GM18511 (cell line): Measurements from ENCODE around the gene TIAL1.
"Not testable (repeated sequence)": the region's sequence is repeated elsewhere in the genome, so short reads cannot be mapped to it uniquely, and the experiment has no call there.

Source experiments
- ATAC-seq: cut with Tn5 transposase; IDR thresholded peaks from one replicate; pipeline ENCODE4 v1.9.1; 2021; ENCODE audit warnings: mild to moderate bottlenecking, moderate library complexity; ENCODE audit not compliant: unreplicated experiment

TIAL1 gene, protein sequence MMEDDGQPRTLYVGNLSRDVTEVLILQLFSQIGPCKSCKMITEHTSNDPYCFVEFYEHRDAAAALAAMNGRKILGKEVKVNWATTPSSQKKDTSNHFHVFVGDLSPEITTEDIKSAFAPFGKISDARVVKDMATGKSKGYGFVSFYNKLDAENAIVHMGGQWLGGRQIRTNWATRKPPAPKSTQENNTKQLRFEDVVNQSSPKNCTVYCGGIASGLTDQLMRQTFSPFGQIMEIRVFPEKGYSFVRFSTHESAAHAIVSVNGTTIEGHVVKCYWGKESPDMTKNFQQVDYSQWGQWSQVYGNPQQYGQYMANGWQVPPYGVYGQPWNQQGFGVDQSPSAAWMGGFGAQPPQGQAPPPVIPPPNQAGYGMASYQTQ

DNA sequence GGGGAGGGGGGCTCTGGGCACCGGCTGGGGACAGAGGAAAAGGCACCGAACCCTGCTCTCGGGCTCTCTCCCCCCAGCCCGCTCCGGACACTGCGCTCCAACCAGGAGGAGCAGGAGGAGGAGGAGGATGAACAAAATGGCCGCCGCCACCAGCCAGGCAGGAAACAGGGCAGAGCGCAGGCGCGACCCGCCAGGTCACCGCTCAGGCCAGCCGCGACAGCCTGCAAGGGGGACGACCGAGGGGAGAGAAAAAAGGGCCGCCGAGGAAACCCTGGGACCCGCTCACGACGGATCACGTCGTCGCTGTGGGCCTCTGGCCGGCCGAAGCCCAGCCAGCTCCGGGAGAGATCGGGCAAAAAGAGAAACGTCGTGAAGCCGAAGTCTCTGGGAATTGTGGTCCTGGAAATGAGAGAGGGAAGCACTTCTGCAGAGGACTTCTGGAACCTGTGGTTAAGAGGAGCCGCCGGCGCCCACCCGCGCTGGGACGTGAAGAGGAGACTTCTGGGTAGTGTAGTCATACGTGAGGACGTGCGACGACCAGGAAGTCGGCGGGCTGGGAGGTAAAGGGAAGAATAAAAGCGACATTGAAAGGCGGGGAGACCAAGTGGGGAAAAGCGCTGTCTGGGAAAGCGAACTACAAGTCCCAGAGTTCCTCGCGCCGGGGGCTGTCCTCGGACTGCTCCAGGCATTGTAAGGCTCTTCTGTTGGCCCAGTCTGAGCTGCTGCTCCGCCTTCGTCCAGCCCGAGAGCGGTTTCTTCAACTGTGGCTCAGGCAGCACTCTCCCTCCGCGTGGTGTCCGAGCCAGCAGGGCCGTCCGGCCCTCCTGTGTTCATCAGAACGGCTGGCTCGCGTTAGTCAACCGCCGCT is at the start of gene TIAL1:
Gene TIAL1, minus strand, starts transcription at position 428 of the 868 bp plus-strand sequence. CDS start 499 bp downstream, outside the sequence.
- ATAC-seq, result peak; percentile 85

DNA sequence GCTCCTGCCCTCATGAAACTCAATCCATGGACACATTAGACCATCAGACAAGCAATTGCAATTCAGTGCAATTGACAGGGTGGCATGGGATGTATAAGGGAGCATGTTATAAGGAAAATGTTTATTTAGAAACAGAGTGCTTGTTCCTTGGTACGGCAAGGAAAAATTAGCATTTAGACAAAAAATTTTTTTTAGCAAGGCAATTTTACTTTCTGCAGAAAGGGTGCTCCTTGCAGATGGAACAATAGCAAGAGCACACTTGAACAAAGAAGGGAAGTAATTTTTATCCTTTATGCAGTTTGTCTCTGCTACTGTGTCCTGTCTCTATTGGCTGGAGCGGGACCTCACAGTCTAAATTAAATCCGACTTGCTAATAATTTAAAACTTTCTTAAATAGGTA is 48.2 kb upstream of the TIAL1 start:
- no peak for ATAC-seq

DNA sequence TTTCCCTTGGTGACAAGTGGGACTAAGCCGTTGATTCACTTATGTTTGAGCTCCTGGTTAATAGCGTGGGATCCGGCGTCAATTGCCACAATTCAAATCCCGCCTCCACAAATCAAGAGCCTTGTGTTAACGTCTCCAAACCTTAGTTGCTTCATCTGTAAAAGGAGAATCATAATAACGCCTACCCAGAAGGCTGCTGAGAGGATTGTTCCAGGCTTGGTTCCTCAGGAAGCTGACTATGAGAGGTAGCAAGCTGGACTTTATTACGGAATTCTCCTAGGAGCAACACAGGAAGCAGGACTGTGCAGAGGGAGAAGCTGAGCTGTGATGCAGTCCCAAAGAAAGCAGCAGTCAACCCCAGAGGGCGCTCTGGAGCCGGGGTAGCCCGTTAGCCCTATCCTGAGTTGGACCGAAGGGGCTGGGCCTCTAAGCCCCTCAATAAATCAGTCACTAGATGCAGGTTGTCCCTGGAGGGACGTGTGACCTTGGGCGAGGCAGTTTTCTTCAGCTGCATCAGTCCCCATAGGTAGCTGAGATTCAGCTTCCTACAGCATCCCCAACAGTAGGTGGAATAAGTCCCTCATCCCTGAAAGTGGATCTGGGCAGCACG is 47.5 kb upstream of the TIAL1 start:
- no peak for ATAC-seq

DNA sequence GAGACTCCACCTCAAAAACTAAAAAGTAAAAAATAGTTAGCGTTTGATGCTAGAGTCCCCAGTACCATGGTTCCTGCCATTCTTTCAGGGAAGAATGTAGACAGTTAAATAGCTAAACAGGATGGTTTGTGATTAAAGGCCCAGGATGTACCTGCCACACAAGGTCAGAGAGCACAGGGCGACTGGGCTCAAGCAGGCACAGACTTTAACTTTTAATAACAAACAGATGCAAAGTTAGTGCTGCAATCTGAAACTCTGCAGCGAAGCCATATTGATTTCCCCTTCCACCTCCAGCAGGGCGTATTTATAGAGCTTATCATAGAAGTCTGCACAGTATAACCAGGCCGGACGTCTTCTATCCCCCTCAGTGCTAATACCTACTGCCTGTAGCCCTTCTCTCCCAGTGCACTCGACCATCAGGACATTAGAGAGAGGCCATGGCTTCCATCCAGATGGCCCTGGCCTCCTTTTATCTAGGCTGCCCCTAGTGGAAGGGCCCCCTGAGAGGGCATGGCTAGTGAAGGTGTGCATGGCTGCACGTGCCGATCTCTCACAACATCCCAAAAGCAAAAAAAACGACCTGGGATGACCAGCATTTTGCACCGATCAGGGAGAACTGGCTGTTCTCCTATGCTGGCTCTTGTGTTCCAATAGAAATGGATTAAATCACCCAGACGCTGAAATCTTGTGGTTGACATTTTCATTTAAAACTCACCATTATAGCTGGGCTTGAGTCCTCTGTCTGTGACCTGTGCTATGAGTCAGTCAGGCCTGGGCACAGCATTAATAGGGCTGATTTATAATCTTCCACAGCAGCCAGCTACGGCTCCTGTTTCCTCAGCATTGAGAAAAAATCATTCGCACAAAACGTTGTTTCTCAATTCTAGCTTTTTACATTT is 46.8 kb upstream of the TIAL1 start:
- no peak for ATAC-seq

DNA sequence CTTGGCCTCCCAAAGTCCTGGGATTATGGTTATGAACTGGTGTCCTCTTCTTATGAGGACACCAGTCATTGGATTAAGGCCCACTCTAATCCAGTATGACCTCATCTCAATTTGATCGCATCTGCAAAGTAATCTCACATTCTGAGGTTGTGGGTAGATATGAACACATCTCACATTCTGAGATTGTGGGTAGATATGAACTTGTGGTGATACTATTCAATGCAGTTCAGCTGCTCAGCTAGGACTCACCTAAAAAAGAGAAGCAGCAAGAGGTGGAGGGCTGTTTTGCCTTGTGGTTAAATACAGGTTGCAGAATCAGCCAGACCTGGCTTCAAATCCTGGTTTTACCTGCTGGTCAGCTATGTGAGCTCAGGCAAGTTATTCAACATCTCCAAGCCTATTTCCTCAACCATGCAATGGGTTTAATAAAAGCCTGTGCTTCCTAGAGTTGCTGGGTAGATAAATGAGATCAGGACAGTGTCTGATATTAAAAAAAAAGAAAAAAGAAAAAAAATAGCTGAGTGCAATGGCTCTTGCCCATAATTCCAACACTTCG is 45.9 kb upstream of the TIAL1 start:
- no peak for ATAC-seq

DNA sequence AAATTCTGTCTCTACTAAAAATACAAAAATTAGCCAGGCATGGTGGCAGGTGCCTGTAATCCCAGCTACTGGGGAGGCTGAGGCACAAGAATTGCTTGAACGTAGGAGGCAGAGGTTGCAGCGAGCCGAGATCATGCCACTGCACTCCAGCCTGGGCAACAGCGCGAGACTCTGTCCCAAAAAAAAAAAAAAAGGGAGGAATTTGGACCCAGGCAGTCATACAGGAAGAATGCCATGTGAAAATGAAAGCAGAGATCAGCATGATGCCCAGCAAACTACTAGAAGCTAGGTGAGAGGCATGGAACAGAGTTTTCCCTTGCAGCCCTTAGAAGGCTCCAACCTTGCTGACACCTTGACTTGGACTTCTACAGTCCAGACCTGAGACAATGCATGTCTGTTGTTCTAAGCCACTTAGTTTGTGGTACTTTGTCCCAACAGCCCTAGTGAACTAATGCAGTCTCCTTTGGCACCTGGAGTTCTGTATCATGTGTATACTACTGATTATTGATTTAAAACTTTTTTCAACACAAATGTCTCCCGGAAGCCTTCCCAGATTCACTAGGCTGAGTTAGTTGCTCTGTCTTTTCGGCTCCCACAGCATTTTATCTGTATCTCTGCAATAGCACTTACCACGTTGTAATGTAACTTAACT is 44.2 kb upstream of the TIAL1 start:
- ATAC-seq, result no peak

DNA sequence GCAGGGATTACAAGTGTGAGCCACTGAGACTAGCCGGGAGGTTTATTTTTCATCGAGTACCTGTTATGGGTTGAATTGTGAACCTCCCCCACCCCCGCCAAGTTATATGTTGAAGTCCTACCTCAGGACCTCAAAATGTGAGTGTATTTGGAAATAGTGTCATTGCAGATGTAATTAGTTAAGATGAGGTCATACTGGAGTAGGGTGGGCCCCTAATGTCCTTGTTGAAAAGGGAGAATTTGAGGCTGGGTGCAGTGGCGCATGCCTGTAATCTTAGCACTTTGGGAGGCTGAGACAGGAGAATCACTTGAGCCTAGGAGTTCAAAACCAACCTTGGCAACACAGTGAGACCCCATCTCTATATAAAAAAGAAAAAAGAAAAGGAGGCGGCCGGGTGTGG is 43.6 kb upstream of the TIAL1 start:
- no peak for ATAC-seq

DNA sequence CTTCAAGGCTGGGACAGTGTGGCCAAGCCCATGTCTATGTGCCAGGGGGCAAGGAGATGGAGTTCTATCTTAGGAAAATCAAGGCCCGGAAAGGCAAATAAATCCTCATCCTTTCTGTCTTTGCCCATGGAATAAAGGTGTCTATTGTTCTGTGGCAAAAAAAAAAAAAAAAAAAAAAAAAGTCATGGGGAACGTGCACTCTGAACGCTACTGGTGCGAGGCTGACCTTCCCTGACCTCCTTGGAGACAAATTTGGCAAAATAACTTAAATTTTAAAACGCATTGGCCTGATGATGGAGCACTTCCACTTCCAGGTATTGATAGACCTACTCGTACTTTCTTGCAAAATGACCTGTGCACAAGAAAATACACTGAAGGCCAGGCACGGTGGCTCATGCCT is 42.2 kb upstream of the TIAL1 start:
- ATAC-seq, result no peak

DNA sequence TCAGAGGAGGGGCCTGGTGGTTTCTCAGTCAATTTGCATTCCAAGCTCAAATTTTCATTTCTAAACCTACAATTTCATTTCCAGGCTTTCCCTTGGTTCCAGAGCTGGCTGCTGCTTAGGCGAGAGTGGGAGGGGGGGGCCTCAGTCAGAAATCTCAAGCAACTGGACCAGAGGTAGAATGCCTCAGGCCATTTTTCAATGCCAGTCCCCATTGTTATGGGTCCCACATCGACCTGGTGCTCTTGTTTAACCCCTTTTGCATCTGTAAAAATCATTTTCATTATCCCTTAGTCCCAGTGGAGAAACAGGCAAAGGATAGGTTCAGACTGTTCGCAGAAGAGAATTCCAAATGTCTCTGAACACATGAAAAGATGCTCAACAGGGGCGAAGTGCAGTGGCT is 40.9 kb upstream of the TIAL1 start:
- ATAC-seq, result no peak

DNA sequence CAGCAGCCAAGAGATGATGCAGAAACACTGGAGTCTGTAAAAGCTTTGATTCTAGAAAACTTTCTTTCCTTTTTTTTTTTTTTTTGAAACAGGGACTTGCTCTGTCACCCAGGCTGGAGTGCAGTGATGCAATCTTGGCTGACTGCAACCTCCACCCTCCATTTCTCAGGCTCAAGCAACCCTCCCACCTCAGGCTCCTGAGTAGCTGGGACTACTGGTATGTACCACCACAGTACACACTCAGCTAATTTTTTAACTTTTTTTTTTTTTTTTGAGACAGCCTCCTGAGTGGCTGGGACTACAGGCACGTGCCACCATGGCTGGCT is 37.4 kb upstream of the TIAL1 start:
- ATAC-seq, result no peak

DNA sequence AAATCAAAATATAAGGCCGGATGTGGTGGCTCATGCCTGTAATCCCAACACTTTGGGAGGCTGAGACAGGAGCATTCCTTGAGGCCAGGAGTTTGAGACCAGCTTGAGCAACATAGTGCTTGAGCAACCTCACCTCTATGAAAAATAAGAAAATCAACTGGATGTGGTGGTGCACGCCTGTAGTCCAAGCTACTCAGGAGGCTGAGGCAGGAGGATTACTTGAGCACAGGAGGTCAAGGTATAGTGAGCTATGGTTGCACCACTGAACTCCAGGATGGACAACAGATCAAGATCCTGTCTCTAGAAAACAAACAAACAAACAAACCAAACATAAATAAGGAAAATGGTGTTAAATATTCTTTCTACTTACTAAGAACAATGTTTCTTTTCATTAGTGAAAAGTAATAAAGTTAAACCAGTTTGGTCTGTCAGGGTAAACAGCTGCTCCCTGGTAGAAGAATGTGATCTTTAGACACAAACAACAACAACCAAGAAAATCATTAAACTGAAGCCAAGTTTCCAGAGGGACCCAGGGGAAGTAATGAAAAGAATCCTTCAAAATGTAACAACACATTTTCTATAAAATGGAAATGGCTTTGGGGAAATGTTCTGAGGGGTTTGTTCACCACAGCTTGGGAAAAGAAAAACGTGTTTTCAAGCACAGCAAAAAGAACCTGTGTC is 36.9 kb upstream of the TIAL1 start:
- no peak for ATAC-seq

DNA sequence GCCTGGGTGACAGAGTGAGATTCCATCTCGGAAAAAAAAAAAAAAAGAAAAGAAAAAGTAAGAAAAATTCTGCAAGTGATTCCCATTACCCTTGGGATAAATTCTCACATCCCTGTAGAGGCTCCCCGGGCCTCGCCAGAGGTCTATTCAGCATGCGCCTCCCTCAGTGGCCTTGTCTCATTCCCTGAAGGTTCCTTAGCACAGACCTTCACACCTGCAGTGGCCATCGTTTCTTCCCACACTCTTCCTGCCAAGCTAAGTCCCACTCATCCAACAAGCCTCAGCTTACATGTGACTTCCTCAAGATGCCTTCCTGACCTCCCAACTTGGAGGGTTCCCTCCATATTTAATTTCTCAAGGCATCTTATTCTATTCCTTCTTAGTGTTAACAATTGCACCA is 33.5 kb upstream of the TIAL1 start:
- no peak for ATAC-seq

DNA sequence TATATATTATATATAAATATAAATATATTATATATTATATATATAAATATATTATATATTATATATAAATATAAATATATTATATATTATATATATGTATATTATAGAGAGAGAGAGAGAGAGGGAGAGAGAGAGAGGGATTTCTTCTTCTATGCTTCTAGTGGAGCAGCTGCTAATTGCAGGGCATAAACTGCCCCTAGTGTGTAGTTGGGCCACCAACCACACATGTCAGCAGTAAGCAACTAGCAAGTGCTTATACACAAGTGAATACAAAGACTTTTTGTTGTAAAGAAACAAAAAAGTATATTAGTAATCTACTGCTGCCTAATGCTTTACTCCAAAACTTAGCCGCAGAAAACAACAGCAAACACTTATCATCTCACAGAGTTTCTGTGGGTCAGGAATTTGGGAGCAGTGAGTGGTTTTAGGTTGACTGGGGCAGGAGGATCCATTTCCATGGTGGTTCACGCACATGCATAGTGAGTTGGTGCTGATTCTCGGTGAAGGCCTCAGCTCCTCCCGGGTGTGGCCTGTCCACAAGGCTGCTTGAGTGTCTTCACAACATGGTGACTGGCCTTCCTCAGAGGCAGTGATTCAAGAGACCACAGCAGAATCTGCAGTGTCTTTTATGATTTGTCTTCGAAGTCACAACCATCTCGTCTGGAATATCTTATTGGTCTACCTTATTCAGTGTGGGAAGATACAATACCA is 29.0 kb upstream of the TIAL1 start:
- no peak for ATAC-seq

DNA sequence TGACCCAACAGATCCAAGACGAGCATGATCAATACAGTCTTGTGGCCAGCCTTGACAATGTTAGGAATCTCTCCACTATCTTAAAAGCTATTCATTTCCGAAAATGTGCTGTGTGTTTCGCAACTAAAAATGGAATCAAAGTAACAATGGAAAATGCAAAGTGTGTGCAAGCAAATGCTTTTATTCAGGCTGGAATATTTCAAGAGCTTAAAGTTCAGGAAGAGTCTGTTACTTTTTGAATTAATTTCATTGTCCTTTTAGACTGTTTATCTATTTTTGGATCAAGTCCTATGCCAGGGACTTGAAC is 24.3 kb upstream of the TIAL1 start:
- no peak for ATAC-seq

DNA sequence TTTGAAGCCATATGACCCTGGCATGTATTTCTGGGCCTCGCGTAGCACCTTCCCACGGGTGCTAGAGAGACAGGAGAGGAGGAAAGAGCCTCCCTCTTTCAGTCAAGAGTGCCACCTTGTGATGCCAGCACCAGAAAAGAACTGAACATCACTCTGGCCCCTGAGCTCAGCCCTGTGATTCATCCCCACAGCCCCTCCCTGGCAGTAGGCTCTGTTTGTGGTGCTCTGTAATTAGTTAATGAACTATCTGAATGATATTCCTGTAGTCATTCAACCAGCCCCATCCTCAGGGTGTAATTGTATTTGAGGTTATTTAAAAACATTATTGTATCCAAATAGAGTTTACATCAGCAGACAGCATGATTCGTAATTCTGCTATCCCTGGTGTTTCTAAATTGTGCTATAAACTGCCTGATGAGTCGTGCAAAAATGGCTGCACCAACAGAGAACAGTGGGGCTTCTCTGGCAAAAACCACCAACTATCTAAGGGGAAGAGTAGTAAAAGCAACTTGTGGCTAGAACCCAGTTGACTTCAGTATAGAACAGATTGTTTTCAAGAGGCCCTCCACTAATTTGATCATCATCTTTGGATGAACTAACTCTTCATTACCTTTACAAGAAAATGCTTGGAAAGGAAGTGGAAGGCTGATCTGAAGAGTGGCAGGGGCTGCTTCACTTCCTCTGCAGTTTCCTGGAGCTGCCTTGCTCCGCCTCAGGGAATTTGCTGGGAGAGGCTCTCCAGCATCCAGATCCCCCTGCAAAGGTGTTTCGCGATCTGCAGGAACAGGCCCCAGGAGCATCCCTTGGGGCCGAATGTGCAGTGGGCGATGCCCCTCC is 23.7 kb upstream of the TIAL1 start:
- ATAC-seq, result no peak

DNA sequence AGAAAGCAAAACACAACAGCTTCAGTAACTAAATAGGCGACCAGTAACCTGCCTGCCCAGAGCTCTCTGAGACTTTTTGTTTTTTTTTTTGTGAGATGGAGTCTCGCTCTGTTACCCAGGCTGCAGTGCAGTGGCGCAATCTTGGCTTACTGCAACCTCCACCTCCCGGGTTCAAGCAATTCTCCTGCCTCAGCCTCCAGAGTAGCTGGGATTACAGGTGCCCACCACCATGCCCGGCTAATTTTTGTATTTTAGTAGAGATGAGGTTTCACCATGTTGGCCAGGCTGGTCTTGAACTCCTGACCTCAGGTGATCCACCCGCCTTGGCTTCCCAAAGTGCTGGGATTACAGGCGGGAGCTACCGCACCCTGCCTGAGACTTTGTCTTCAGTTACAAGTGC is 23.0 kb upstream of the TIAL1 start:
- not testable (repeated sequence) for ATAC-seq

DNA sequence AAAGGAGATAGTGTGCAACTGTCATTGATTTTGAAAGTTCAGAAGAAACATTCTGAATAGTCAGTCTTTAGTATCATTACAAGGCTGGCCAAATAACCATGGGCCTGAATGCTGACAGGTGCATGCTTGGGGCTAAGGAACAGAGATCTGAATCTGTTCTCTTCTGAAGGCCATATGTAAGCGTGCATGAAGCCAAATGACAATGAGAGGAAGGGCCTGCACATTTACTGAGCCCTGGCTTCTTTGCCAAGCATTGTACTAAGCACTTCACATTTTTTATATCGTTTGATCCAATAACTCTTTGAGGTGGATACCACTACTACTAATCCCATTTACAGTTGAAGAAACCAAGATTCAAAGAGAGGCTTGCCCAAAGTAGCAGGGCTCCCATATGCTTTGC is 22.5 kb upstream of the TIAL1 start:
- no peak for ATAC-seq

DNA sequence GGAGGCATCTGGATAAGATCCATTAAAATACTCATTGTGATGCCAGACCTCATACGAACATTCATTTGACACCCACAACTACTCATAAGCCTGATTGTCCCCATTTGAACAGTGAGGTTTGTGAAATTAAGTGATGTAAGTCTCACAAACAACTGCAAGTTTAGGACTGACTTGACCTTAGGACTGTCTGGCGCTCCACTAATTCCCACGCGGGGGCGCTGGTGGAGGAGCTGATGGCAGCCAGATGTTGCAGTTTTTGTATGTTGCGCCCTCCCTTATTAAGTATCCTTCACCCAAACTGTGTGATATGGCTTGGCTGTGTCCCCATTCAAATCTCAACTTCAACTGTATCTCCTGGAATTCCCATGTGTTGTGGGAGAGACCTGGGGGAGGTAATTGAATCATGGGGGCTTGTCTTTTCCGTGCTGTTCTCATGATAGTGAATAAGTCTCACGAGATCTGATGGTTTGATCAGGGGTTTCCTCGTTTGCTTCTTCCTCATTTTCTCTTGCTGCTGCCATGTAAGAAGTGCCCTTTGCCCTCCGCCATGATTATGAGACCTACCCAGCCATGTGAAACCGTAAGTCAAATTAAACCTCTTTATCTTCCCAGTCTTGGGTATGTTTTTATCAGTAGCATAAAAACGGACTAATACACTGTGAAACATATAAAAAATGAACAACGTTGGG is 20.3 kb upstream of the TIAL1 start:
- no peak for ATAC-seq
